ENCODE results near the gene DENND5B. TPM values are rescaled to one million over a fixed set of nuclear protein-coding genes. Genes with fewer than 3 reads are reported as not detected.

DENND5B gene
- total RNA-seq, 1 experiment from 2014 or later = 34.9 TPM

DNA sequence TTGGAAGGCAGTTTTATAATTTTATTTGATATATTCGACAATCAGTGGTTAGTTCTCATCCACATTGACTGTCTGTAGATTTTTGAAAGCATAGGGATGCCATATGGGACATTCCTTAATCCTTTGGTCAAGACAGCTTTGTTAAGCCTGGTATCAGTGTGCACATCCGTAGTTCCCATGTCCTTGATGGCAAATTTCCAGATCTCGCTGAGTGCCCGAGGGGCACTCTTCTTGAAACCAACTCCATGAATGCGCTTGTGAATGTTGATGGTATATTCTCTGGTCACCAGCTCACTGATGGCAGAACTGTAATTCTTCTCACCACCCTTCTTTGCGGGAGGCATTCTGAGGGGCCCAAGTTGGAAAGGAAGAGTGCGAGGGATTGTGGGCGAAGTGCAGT, 6.1 kb upstream of the DENND5B start:
- TF ChIP-seq, protein P1, sequence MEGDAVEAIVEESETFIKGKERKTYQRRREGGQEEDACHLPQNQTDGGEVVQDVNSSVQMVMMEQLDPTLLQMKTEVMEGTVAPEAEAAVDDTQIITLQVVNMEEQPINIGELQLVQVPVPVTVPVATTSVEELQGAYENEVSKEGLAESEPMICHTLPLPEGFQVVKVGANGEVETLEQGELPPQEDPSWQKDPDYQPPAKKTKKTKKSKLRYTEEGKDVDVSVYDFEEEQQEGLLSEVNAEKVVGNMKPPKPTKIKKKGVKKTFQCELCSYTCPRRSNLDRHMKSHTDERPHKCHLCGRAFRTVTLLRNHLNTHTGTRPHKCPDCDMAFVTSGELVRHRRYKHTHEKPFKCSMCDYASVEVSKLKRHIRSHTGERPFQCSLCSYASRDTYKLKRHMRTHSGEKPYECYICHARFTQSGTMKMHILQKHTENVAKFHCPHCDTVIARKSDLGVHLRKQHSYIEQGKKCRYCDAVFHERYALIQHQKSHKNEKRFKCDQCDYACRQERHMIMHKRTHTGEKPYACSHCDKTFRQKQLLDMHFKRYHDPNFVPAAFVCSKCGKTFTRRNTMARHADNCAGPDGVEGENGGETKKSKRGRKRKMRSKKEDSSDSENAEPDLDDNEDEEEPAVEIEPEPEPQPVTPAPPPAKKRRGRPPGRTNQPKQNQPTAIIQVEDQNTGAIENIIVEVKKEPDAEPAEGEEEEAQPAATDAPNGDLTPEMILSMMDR (IDR thresholded peaks at IDR 0.05; ENCODE audit: insufficient read depth in 1 of 2, low read depth in 1 of 2, low read length in 1 of 2, severe bottlenecking in 1 of 2, unreplicated experiment in 1 of 2) = no peak
- no peak overlapping the region for H3K4me3 ChIP-seq (ENCODE audit: low read depth, low read length)
- Mint-ChIP-seq H3K27ac (ENCODE audit: unreplicated experiment) (no peak overlapping the region), H3K4me3 (ENCODE audit: unreplicated experiment) (no peak overlapping the region), H3K27me3 (ENCODE audit: insufficient read depth, unreplicated experiment) (no peaks in the 10 kb centered on the region), H3K4me1 (ENCODE audit: low read depth, unreplicated experiment) (peaks cover 4% of the 10 kb centered on the region), H3K9me3 (ENCODE audit: unreplicated experiment) (no peaks in the 10 kb centered on the region), H3K36me3 (ENCODE audit: insufficient read depth, unreplicated experiment) (no peaks in the 10 kb centered on the region)
- POLR2A ChIA-PET = no interaction called here
- intact Hi-C loops (cut with micrococcal nuclease; ENCODE audit: unreplicated experiment) = no loop called here
- H3K4me1 ChIP-seq = no peaks in the 10 kb centered on the region
- H3K36me3 ChIP-seq (ENCODE audit: control insufficient read depth, insufficient read depth, low read length) = no peaks in the 10 kb centered on the region
- H3K27me3 ChIP-seq (replicated peaks; ENCODE audit: control insufficient read depth, insufficient read depth, low read length) = no peaks in the 10 kb centered on the region
- CTCF ChIA-PET = no interaction called here
- BruUV-seq (replicated peaks) = no TSS peak
- DNase-seq = no peak
- no peaks in the 10 kb centered on the region for H3K9me3 ChIP-seq

DNA sequence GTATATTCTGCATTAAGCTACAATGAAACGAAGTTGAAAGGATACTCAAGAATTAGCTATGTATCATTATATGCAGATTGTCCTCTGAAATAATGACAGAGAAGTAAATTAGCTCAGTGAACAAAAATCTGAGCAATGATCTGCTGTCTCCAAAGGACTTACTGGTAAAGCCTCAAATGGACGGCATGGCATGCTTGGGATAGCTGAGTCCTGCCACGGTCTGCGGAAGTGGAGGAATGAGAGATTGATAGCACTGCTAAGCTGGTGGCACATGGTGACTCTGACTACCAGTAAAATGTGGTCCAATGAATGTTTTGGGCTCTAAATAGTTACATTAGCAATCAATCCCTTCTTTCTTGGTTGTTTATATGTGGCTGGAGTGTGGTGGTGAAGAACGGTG, 3.7 kb upstream of the DENND5B start:
- H3K4me1 Mint-ChIP-seq (ENCODE audit: low read depth, unreplicated experiment) = peaks cover 9% of the 10 kb centered on the region
- H3K4me3 ChIP-seq (ENCODE audit: low read depth, low read length) = no peak overlapping the region
- no TSS peak for BruUV-seq (replicated peaks)
- H3K27me3 ChIP-seq (replicated peaks; ENCODE audit: control insufficient read depth, insufficient read depth, low read length) = no peaks in the 10 kb centered on the region
- CTCF ChIA-PET = interaction anchor here (0.9 kb wide), 1 partner anchor 44 kb away, joined by 5 read pairs; no protein-coding TSS in a partner anchor
- H3K27ac Mint-ChIP-seq (ENCODE audit: unreplicated experiment) = no peak overlapping the region
- no peaks in the 10 kb centered on the region for H3K9me3 Mint-ChIP-seq (ENCODE audit: unreplicated experiment)
- H3K27me3 Mint-ChIP-seq (ENCODE audit: insufficient read depth, unreplicated experiment) = no peaks in the 10 kb centered on the region
- peaks cover 9% of the 10 kb centered on the region for H3K36me3 Mint-ChIP-seq (ENCODE audit: insufficient read depth, unreplicated experiment)
- TF ChIP-seq, protein P1 (IDR thresholded peaks at IDR 0.05; ENCODE audit: insufficient read depth in 1 of 2, low read depth in 1 of 2, low read length in 1 of 2, severe bottlenecking in 1 of 2, unreplicated experiment in 1 of 2) = no peak
- no peaks in the 10 kb centered on the region for H3K36me3 ChIP-seq (ENCODE audit: control insufficient read depth, insufficient read depth, low read length)
- no peak for DNase-seq
- no peak overlapping the region for H3K4me3 Mint-ChIP-seq (ENCODE audit: unreplicated experiment)
- intact Hi-C loops (cut with micrococcal nuclease; ENCODE audit: unreplicated experiment) = loop anchor here (5.0 kb wide), 1 partner anchor 117 kb away; no protein-coding TSS in a partner anchor
- no peaks in the 10 kb centered on the region for H3K9me3 ChIP-seq
- POLR2A ChIA-PET = interaction anchor here (0.6 to 1.5 kb wide), 2 partner anchors 71 to 269 kb away, joined by 3 to 7 read pairs; partner anchors contain the start of gene SINHCAF
- no peaks in the 10 kb centered on the region for H3K4me1 ChIP-seq

DNA sequence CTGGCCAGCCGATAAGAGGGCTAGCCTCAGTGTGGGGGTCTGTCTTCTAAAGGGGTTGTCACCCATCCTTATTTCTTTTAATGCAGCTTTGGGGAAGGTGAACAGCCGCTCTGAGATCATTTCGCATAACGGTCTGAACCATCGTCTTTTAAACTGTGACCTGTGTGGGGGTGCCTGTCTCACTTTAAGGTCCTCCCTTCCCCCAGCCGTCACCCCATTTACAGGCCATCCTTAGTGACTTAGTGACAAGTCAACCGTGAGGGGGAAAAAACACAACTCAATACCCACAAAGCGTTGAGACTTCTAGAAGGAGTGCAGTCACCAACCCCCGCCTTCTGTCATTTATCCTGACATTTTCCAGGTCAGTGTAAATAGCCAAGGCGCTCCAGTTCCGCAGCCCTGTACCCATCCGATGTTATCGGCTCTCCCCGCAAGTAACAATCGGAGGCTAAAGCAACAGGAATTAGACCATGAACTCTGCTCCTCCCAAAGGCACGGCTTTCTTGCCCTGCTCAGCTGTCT, 505 bp upstream of the DENND5B start:
- intact Hi-C loops (cut with micrococcal nuclease; ENCODE audit: unreplicated experiment) = loop anchor here (1.0 to 5.0 kb wide), 5 partner anchors 29 to 267 kb away; no protein-coding TSS in a partner anchor
- peak; percentile 45 to 55 for DNase-seq
- peaks cover 5% of the 10 kb centered on the region; the same call in 1 of the 2 replicates for H3K36me3 ChIP-seq (ENCODE audit: control insufficient read depth, insufficient read depth, low read length)
- Mint-ChIP-seq H3K9me3 (ENCODE audit: unreplicated experiment) (no peaks in the 10 kb centered on the region), H3K4me1 (ENCODE audit: low read depth, unreplicated experiment) (peaks cover 22% of the 10 kb centered on the region), H3K4me3 (ENCODE audit: unreplicated experiment) (peak overlapping the region; percentile 93), H3K36me3 (ENCODE audit: insufficient read depth, unreplicated experiment) (peaks cover 11% of the 10 kb centered on the region), H3K27me3 (ENCODE audit: insufficient read depth, unreplicated experiment) (no peaks in the 10 kb centered on the region), H3K27ac (ENCODE audit: unreplicated experiment) (peak overlapping the region; percentile 87)
- H3K27me3 ChIP-seq (replicated peaks; ENCODE audit: control insufficient read depth, insufficient read depth, low read length) = no peaks in the 10 kb centered on the region
- TF ChIP-seq, protein P1 (IDR thresholded peaks at IDR 0.05; ENCODE audit: insufficient read depth in 1 of 2, low read depth in 1 of 2, low read length in 1 of 2, severe bottlenecking in 1 of 2, unreplicated experiment in 1 of 2) = no peak
- H3K4me1 ChIP-seq = peaks cover 6% of the 10 kb centered on the region; the same call in 1 of the 2 replicates
- H3K9me3 ChIP-seq = no peaks in the 10 kb centered on the region
- ChIA-PET CTCF (no interaction called here), POLR2A (no interaction called here)
- BruUV-seq (replicated peaks) = TSS peak; percentile 45
- H3K4me3 ChIP-seq (ENCODE audit: low read depth, low read length) = peak overlapping the region; percentile 85

Measured in Caco-2 (cell line).